Small intestine (tissue), 7 donors: ENCODE data around the gene STRBP. TPM values are rescaled to one million over a fixed set of nuclear protein-coding genes. Genes with fewer than 3 reads are reported as not detected.
"Not testable (repeated sequence)": the region's sequence is repeated elsewhere in the genome, so short reads cannot be mapped to it uniquely, and the experiment has no call there.

Experiments used
- DNase-seq, 2 donors: peaks; one replicate each; pipeline versions ENCODE4 v3.0.0 to v3.0.0-alpha.2; 2013
- FAIRE-seq: peaks from 2 replicates; lab custom pipeline; 2012; peaks lifted over from hg19 to GRCh38; lab: Jason Lieb, UNC
- H3K27ac ChIP-seq, 3 donors: one replicate each; pipeline ENCODE4 v1.5.1; 2013; ENCODE audit warnings: low read length in 2 of 3, mild to moderate bottlenecking in 2 of 3, control low read depth in 1 of 3, inconsistent platforms in 1 of 3, low read depth in 1 of 3, moderate library complexity in 1 of 3
- H3K27me3 ChIP-seq, 3 donors: one replicate each; pipeline ENCODE4 v1.6.1; 2013; ENCODE audit warnings: low read length in 3 of 3, inconsistent platforms in 1 of 3; ENCODE audit not compliant: control insufficient read depth in 3 of 3, insufficient read depth in 3 of 3
- H3K36me3 ChIP-seq, 3 donors: one replicate each; pipeline ENCODE4 v1.6.1; 2013; ENCODE audit warnings: low read length in 3 of 3, inconsistent platforms in 1 of 3, low read depth in 1 of 3, mild to moderate bottlenecking in 1 of 3, moderate library complexity in 1 of 3; ENCODE audit not compliant: control insufficient read depth in 3 of 3, insufficient read depth in 2 of 3
- H3K4me1 ChIP-seq, 3 donors: one replicate each; pipeline ENCODE4 v1.6.1; 2013; ENCODE audit warnings: low read length in 2 of 3, inconsistent platforms in 1 of 3, low read depth in 1 of 3, mild to moderate bottlenecking in 1 of 3, moderate library complexity in 1 of 3; ENCODE audit not compliant: control insufficient read depth in 3 of 3, insufficient read depth in 2 of 3
- H3K4me3 ChIP-seq, 3 donors: one replicate each; pipeline ENCODE4 v1.5.1; 2013; ENCODE audit warnings: low read length in 3 of 3, control low read depth in 1 of 3, inconsistent platforms in 1 of 3, low read depth in 1 of 3, mild to moderate bottlenecking in 1 of 3, moderate library complexity in 1 of 3
- H3K9me3 ChIP-seq, 2 donors: one replicate each; pipeline ENCODE4 v1.6.1; 2013; ENCODE audit warnings: low read depth in 1 of 2, low read length in 1 of 2; ENCODE audit not compliant: control insufficient read depth in 2 of 2, insufficient read depth in 1 of 2
- WGBS, 3 donors: extraction: QIAGEN DNeasy Blood & Tissue Kit; methylation state at CpG; one replicate each; pipeline ENCODE4 v1.1.7; 2013; 5-methylcytosine and 5-hydroxymethylcytosine counted together
- polyA plus RNA-seq, 4 donors: library from polyadenylated mRNA; stranded (reverse) in 3 of 4; unstranded in 1 of 4; fragments of 200-250 nt in 3 of 4; fragments of 120-200 nt in 1 of 4; gene quantifications; one replicate each; pipeline versions ENCODE4 v1.2.1 to v1.2.3, GENCODE V29; 2013
- donor health status: healthy with polysubstance abuse.
- donor health status: control.
- donor health status: control.
- donor health status: Bipolar disorder and iron deficiency.
- donor health status: healthy.

Gene STRBP
- polyA plus RNA-seq, 4 donors = 13.8 to 26.6 (median 23.0) TPM

DNA sequence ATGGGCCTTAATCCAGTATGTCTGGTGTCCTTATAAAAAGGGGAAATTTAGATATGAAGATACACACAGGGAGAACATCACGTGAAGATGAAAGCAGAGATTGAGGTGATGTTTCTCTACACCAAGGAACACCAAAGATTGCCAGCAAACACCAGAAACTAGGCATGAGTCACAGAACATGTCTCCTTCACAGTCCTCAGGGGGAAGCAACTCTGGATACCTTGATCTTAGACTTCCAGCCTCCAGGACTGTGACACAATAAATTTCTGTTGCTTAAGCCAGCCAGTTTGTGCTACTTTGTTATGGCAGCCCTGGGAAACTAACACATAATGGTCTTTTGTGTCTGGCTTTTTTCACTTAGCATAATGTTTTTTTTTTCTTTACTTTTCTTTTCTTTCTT is 41.2 kb upstream of the STRBP start:
- Histone ChIP-seq H3K4me3 (no peak overlapping the region), H3K9me3 (no peaks in the 10 kb centered on the region), H3K36me3 (no peaks in the 10 kb centered on the region), H3K4me1 (peaks cover 0 to 6% (median 0%) of the 10 kb centered on the region in 3 donors), H3K27me3 (no peaks in the 10 kb centered on the region), H3K27ac (no peak overlapping the region)
- WGBS, 3 donors = 72 to 75% (median 74%) methylated on average over 1 of the region's 1 CpG
- no peak for FAIRE-seq
- DNase-seq = no peak

DNA sequence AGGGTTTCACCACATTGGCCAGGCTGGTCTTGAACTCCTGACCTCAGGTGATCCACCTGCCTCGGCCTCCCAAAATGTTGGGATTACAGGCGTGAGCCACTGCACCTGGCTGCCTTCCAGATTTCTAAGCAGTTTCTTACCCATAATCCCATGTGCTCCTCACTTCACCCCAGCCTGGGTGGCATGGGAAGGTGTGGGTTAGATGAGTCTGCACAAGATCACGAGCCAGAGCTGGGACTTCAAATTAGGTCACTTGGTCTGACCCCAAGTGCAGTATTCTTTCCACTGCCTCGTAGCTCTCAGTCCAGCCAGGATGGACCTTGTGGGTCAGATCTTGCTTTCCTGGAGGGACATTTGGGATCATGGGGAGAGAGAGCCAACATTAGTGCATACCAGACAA is 37.5 kb upstream of the STRBP start:
- Histone ChIP-seq H3K9me3 (no peaks in the 10 kb centered on the region), H3K4me3 (no peak overlapping the region), H3K27ac (no peak overlapping the region), H3K36me3 (no peaks in the 10 kb centered on the region), H3K4me1 (peaks cover 0 to 11% (median 0%) of the 10 kb centered on the region in 3 donors), H3K27me3 (no peaks in the 10 kb centered on the region)
- no peak for FAIRE-seq
- no peak for DNase-seq
- WGBS, 3 donors = 45 to 50% (median 48%) methylated on average over 4 of the region's 4 CpGs

DNA sequence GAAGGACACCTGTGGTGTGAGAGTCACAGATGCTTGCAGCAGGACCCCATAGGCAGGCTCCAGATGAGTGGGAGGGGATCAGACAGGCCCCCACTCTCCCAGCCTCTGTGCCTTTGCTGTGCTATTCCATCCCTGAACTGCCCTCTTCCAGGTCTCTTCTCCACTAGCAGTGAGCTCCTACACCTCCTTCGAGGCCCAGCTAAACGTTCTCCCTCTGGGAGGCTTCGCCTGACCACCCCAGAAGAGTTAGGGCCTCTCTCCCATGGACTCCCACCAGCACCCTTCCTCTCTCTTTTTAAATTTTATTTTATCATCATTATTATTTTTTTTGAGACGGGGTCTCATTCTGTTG is 35.9 kb upstream of the STRBP start:
- Histone ChIP-seq H3K4me3 (no peak overlapping the region), H3K27ac (no peak overlapping the region), H3K36me3 (no peaks in the 10 kb centered on the region), H3K4me1 (peaks cover 0 to 11% (median 0%) of the 10 kb centered on the region in 3 donors), H3K9me3 (no peaks in the 10 kb centered on the region), H3K27me3 (no peaks in the 10 kb centered on the region)
- WGBS, 3 donors = 56 to 79% (median 68%) methylated on average over 4 of the region's 4 CpGs
- DNase-seq (no peak), FAIRE-seq (no peak)

DNA sequence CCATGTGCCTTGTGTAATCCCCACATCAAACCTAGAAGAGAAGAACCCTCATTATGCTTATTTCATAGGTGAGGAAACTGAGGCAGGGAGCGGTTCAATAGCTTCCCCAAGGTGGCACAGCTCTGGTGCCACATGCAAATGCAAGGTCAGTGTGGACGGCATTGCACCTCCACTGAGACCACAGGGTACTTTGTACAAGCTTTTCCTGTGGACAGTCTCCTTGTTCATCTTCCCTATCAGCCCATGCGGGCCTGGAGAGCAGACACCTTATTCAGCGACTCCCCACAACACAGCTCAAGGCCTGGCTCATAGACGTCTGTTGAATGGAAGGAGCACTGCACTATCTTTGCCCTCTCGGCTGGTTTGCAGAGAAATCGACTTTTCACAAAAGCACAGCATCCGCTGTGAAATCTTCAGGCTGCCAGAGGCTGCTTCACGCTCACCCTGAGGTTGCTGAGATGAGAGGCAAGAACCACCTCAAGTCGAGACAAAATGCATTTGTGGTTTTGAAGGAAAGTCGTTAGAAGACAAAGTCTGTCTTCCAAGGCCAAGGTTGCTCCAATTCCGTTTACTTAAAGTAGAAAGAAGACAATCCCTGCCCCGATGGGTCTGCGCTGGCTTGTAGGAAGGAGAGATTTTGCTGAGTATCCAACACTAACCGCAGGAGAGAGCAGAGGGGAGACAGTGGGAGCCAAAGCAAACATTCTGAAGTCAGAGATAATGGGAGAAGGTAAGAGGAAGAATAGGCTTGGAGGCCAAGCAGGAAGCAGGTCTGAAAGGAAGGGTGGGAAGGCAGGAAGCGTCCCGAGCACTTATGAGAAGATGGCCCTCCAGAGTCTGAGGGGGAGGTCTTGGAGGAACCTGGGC is 34.2 kb upstream of the STRBP start:
- no peaks in the 10 kb centered on the region for H3K27me3 ChIP-seq
- WGBS, 3 donors = 76 to 86% (median 78%) methylated on average over 17 of the region's 17 CpGs
- no peak for FAIRE-seq
- no peaks in the 10 kb centered on the region for H3K36me3 ChIP-seq
- no peak for DNase-seq
- H3K27ac ChIP-seq = no peak overlapping the region
- no peaks in the 10 kb centered on the region for H3K9me3 ChIP-seq
- peaks cover 0 to 11% (median 0%) of the 10 kb centered on the region in 3 donors for H3K4me1 ChIP-seq
- no peak overlapping the region for H3K4me3 ChIP-seq

DNA sequence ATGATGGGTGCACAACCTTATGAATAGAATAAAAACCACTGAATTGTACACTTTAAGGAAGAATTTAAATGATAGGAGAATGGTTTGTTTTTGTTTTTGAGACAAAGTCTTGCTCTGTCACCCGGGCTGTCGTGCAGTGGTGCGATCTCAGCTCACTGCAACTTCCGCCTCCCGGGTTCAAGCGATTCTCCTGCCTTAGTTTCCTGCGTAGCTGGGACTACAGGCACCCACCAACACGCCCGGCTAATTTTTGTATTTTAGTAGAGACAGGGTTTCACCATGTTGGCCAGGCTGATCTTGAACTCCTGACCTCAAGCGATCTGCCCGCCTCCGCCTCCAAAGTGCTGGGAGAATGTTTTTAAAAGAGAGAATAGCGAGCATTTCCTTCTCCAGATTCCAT is 33.5 kb upstream of the STRBP start:
- not testable (repeated sequence) for DNase-seq, H3K27ac ChIP-seq, FAIRE-seq, H3K9me3 ChIP-seq, H3K4me3 ChIP-seq, H3K27me3 ChIP-seq, H3K36me3 ChIP-seq
- H3K4me1 ChIP-seq = peaks cover 0 to 11% (median 0%) of the 10 kb centered on the region in 3 donors
- WGBS, 3 donors = 85 to 95% (median 87%) methylated on average over 13 of the region's 13 CpGs

DNA sequence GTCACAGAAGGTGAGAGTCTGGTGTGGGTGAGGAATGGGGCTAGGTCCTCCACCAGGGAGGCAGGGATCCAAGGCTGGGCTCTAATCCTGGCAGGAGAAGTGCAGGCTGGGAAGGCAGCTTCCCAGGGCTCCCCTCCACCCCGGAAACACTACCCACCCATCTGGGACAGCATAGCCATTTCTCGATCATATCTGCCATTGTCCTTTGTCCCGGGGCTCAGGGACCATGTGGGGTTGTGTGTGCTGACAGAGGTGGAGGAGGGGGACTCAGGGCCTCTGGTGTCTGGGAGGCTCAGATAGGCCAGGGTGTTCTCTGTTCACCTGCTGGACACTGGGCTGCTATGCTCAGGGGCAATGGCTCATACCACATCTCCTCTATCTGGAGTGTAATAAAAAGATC is 32.2 kb upstream of the STRBP start:
- FAIRE-seq (no peak), DNase-seq (peak in 1 of 2 donors; percentile 47)
- 32 to 64% (median 48%) methylated on average over 3 of the region's 3 CpGs for WGBS, 3 donors
- Histone ChIP-seq H3K27ac (no peak overlapping the region), H3K36me3 (no peaks in the 10 kb centered on the region), H3K27me3 (no peaks in the 10 kb centered on the region), H3K4me1 (peaks cover 0 to 11% (median 0%) of the 10 kb centered on the region in 3 donors), H3K4me3 (no peak overlapping the region), H3K9me3 (no peaks in the 10 kb centered on the region)

DNA sequence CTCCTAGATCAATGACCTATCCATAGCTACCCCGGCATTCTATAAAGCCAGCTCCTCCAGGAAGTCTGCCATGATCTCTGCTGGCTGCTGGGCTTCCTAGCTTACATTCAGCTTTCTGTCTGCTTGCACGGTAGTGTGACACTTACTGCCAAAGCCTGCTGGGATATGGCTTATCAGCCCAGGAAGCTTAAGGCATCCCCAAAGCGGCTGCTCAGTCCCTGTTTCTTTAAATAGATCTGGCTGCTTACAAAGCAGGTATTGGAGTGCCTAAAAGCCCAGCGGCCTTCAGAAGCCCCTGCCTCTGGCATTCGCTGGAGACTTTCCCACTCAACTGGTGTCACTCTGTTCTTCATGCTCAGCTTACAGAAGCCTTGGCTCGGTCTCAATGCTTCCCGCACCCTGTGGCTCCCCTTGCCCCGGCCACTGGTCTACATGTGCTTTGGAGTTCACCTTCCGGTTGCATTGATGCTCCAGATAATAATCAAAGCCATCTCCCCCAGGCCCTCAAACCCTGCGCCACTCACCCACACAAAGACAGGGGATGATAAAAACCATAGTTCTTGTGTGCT is 31.3 kb upstream of the STRBP start:
- no peak for DNase-seq
- 78 to 84% (median 81%) methylated on average over 10 of the region's 10 CpGs for WGBS, 3 donors
- FAIRE-seq = no peak
- Histone ChIP-seq H3K27me3 (no peaks in the 10 kb centered on the region), H3K9me3 (no peaks in the 10 kb centered on the region), H3K36me3 (no peaks in the 10 kb centered on the region), H3K4me3 (no peak overlapping the region), H3K4me1 (peaks cover 0 to 6% (median 0%) of the 10 kb centered on the region in 3 donors), H3K27ac (no peak overlapping the region)

DNA sequence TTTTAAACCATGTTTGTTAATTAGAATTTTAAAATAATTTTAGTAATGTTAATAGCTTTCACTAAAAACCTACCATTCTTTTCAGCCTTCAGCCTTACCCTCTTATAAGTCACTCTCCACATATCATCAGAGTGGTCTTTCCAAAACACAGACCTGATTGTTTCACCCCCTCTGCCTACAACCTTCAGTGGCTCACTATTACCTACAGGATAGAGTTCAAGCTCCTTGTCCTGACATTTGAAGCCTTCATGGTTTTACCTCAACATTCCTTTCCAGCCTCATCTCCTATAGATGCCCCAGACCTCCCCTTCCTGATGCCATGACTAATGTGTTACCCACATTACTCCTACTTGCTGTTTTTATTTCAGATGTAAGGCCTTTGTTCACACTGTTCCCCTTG is 27.8 kb upstream of the STRBP start:
- H3K27me3 ChIP-seq = no peaks in the 10 kb centered on the region
- H3K9me3 ChIP-seq = no peaks in the 10 kb centered on the region
- H3K36me3 ChIP-seq = no peaks in the 10 kb centered on the region
- FAIRE-seq (no peak), DNase-seq (no peak)
- no peaks in the 10 kb centered on the region for H3K4me1 ChIP-seq
- no peak overlapping the region for H3K27ac ChIP-seq
- H3K4me3 ChIP-seq = no peak overlapping the region
